A549 (cell line): ENCODE results near the gene CPEB2.

ENCODE experiments used
- EP300 ChIP-seq, 2 experiments: fragments of >200 bp; sonication (Bioruptor Twin); formaldehyde crosslinking; IDR thresholded peaks; 2 replicates in 1 of 2; 3 replicates in 1 of 2; pipeline ENCODE4 v1.6.1; 2016 to 2017
- GATA3 ChIP-seq: IDR thresholded peaks from 2 replicates; pipeline ENCODE4 v1.6.1; 2012; ENCODE audit warnings: borderline replicate concordance
- MAX ChIP-seq: IDR thresholded peaks from 2 replicates; pipeline ENCODE4 v1.6.1; 2012
- MYC ChIP-seq: IDR thresholded peaks from 2 replicates; pipeline ENCODE4 v1.6.1; 2012; ENCODE audit warnings: mild to moderate bottlenecking, inconsistent platforms, low read length, improper control_type of control experiment, borderline replicate concordance
- REST ChIP-seq: fragments of 200-600 bp; sonication (generic); IDR thresholded peaks from 2 replicates; pipeline ENCODE4 v1.6.1; 2016; ENCODE audit warnings: antibody characterized with exemption, mild to moderate bottlenecking, moderate library complexity
- TF ChIP-seq, protein P1 (sequence below): fragments of >200 bp; sonication (Bioruptor Twin); formaldehyde crosslinking; IDR thresholded peaks from 3 replicates; pipeline ENCODE4 v1.5.1; 2016

DNA sequence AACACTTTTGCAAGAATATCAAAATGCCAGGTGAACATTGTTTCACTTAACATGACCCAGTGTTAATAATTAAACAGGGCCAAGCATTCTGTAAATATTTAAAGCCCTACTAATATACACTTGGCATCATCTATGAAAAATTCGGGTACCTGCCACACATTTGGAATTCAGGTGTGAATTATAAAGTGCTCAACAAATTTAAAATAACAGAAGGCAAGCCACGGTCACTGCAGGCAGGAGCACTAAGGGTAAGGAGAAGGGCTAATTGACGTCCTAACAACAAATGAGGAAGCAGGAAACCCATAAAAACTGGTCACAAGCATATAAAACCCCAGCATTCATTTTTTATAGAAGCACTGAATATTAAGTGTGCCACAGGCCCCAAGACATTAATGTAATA is 43.8 kb upstream of the CPEB2 start:
- TF ChIP-seq GATA3, result no peak
- TF ChIP-seq, protein P1, sequence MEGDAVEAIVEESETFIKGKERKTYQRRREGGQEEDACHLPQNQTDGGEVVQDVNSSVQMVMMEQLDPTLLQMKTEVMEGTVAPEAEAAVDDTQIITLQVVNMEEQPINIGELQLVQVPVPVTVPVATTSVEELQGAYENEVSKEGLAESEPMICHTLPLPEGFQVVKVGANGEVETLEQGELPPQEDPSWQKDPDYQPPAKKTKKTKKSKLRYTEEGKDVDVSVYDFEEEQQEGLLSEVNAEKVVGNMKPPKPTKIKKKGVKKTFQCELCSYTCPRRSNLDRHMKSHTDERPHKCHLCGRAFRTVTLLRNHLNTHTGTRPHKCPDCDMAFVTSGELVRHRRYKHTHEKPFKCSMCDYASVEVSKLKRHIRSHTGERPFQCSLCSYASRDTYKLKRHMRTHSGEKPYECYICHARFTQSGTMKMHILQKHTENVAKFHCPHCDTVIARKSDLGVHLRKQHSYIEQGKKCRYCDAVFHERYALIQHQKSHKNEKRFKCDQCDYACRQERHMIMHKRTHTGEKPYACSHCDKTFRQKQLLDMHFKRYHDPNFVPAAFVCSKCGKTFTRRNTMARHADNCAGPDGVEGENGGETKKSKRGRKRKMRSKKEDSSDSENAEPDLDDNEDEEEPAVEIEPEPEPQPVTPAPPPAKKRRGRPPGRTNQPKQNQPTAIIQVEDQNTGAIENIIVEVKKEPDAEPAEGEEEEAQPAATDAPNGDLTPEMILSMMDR, result no peak
- TF ChIP-seq EP300 (IDR thresholded peaks at IDR 0.05), result no peak
- TF ChIP-seq MYC, result no peak
- TF ChIP-seq REST, result no peak
- TF ChIP-seq MAX, result no peak
